ENCODE results near the gene NFATC1.

NFATC1 gene

GRCh38 chr18:79455261-79455660, 59.5 kb downstream of the NFATC1 start:
- TF ChIP-seq, protein P1, sequence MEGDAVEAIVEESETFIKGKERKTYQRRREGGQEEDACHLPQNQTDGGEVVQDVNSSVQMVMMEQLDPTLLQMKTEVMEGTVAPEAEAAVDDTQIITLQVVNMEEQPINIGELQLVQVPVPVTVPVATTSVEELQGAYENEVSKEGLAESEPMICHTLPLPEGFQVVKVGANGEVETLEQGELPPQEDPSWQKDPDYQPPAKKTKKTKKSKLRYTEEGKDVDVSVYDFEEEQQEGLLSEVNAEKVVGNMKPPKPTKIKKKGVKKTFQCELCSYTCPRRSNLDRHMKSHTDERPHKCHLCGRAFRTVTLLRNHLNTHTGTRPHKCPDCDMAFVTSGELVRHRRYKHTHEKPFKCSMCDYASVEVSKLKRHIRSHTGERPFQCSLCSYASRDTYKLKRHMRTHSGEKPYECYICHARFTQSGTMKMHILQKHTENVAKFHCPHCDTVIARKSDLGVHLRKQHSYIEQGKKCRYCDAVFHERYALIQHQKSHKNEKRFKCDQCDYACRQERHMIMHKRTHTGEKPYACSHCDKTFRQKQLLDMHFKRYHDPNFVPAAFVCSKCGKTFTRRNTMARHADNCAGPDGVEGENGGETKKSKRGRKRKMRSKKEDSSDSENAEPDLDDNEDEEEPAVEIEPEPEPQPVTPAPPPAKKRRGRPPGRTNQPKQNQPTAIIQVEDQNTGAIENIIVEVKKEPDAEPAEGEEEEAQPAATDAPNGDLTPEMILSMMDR (IDR thresholded peaks at IDR 0.05; ENCODE audit: insufficient read depth, low read length, missing control alignments), result no peak
- DNase-seq (ENCODE audit: low read depth, low spot score), result no peak
- ChIA-PET POLR2A (no interaction called here), CTCF (interaction anchor here (1.5 kb wide), 1 partner anchor 21 kb away, joined by 3 read pairs; no protein-coding TSS in a partner anchor)
- no peak overlapping the region for H3K4me3 ChIP-seq (ENCODE audit: low read depth, low read length)

DNA sequence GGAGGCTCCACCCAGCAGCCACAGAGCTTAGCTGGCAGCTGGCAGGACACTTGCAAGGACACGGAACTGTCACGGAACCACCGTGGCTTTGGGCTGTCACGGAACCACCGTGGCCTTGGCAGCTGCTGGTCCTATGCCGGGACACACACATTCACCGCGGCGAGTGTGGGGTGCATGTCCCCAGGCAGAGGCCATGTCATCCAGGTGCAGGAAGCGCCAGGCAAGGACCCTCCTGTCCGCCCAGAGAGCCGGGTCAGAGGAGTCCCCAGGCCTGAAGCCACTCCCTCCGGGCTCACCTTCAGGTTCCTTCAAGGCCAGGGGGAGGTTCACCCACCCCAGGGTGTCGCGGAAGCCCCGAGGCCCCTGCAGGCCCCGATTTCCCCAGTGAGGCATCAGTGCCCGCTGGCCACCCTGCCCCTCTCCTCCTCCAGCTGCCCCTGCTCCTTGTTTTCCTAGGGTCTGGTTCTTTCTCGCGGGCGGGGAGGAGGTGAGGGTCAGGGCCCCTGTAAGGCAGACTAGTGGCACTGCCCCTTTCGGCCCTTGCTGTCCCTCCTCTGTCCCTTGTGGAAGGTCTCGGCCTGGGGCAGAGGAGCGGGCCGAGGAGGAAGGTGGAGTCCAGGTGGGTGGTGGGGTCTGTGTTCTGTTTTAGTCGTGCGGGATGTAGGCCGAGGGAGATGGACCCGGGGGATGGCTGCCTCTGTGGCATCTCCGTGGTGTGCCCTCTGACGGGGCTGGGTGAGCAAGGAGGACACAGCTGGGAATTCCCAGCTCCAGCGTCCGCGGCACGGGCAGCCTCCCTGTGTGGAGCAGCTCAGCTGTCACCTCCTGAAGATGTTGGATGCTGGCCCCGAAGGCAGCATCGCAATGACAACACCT, 60.6 kb downstream of the NFATC1 start:
- POLR2A ChIA-PET, result no interaction called here
- no peak overlapping the region for H3K4me3 ChIP-seq (ENCODE audit: low read depth, low read length)
- TF ChIP-seq, protein P1 (IDR thresholded peaks at IDR 0.05; ENCODE audit: insufficient read depth, low read length, missing control alignments), result no peak
- DNase-seq (ENCODE audit: low read depth, low spot score), result no peak
- CTCF ChIA-PET, result no interaction called here

DNA sequence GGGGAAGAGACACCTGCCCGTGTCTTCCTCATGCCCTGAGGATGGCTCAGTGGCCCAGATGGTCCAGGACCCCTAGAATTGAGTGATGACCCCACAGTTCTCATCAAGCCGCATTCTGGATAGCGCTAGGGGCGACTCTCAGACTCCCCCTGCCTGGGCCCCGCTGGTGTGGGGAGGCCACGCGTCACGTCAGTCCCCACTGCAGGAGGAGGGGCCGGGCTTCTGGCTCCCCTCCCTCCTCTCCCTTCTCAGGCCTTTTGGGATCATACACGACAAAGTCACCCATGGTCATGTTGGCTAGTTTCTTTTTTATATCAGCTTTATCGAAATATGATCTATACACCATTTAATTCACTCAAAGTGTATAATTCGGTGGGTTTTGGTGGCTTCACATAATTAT, 61.5 kb downstream of the NFATC1 start:
- POLR2A ChIA-PET, result no interaction called here
- CTCF ChIA-PET, result no interaction called here
- DNase-seq (ENCODE audit: low read depth, low spot score), result no peak
- H3K4me3 ChIP-seq (ENCODE audit: low read depth, low read length), result no peak overlapping the region
- TF ChIP-seq, protein P1 (IDR thresholded peaks at IDR 0.05; ENCODE audit: insufficient read depth, low read length, missing control alignments), result no peak

- H3K4me3 ChIP-seq (ENCODE audit: low read depth, low read length), result no peak overlapping the region
- TF ChIP-seq, protein P1 (IDR thresholded peaks at IDR 0.05; ENCODE audit: insufficient read depth, low read length, missing control alignments), result no peak
- no peak for DNase-seq (ENCODE audit: low read depth, low spot score)
- CTCF ChIA-PET, result no interaction called here
- POLR2A ChIA-PET, result no interaction called here
These were observed 61.9 kb downstream of the NFATC1 start for GRCh38 chr18:79457652-79458051.

- no peak overlapping the region for H3K4me3 ChIP-seq (ENCODE audit: low read depth, low read length)
- DNase-seq (ENCODE audit: low read depth, low spot score), result peak; percentile 37
- TF ChIP-seq, protein P1 (IDR thresholded peaks at IDR 0.05; ENCODE audit: insufficient read depth, low read length, missing control alignments), result no peak
- CTCF ChIA-PET, result no interaction called here
- POLR2A ChIA-PET, result interaction anchor here (1.0 kb wide), 1 partner anchor 15 kb away, joined by 3 read pairs; no protein-coding TSS in a partner anchor
These were observed 62.6 kb downstream of the NFATC1 start for GRCh38 chr18:79458131-79458838.

Measured in AG04449 (cell line).